ENCODE results near the gene PIPOX. TPM values are rescaled to one million over a fixed set of nuclear protein-coding genes. Genes with fewer than 3 reads are reported as not detected.

PIPOX gene
- total and polyA plus RNA-seq, 3 donors from 2014 or later: 3.9 to 6.8 (median 5.9) TPM

DNA sequence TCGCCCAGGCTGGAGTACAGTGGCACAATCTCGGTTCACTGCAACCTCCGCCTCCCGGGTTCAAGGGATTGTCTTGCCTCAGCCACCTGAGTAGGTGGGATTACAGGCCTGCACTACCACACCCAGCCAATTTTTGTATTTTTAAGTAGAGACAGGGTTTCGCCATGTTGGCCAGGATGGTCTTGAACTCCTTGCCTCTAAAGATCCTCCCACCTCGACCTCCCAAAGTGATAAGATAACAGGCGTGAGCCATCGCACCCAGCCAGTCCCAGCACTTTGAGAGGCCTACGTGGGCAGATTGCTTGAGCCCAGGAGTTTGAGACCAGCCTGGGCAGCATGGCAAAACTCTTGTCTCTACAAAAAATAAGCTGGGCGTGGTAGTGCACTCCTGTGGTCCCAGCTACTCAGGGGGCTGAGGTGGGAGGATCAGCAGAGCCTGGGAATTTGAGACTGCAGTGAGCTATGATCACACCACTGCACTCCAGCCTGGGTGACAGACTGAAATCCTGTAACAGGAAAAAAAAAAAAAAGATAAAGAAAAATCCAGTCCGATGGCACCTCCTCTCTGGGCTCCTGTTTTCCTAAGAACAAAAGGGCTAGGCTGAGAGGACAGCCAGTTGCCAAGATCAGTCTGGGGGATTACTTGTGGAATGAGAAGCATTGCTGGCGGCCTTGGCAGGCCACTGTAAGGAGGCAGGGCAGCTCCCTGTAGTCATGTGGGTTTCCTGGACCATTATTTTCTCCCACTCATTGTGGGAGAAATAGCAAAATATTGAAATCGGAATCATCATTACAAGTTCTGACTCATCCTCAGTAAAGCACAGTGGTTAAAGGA lies 3.0 kb upstream of the PIPOX start:
- Histone ChIP-seq H3K9me3 (no peaks in the 10 kb centered on the region), H3K27me3 (no peaks in the 10 kb centered on the region), H3K36me3 (ENCODE audit: low read depth, missing control alignments) (no peaks in the 10 kb centered on the region), H3K4me1 (peaks cover 22% of the 10 kb centered on the region), H3K27ac (peak overlapping the region in 1 of 2 donors; percentile 39), H3K4me3 (no peak overlapping the region)
- intact Hi-C loops (cut with DNase I; ENCODE audit: low total_unique reads): no loop called here
- peak; percentile 80 for DNase-seq
- WGBS, 2 donors: 64 to 74% methylated on average over 13 of the region's 13 CpGs
- TF ChIP-seq CTCF (IDR thresholded peaks at IDR 0.05): no peak

DNA sequence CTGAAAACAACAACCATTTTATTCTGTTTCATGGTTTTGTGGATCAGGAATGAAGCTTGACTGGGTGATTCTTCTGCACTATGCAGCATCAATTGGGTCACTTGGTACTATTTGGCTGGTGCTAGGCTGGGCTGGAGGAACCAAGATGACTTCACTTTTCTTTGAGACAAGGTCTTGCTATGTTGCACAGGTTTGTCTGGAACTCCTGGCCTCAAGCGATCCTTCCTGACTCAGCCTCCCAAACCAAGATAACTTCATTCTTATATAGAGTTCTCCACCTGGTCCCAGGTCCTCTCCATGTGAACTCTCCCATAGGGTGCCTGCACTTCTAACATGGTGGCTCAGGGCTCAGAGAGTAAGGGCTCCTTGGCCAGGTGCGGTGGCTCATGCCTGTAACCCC lies 1.9 kb upstream of the PIPOX start:
- H3K4me1 ChIP-seq: peaks cover 22% of the 10 kb centered on the region
- no peak overlapping the region for H3K4me3 ChIP-seq
- intact Hi-C loops (cut with DNase I; ENCODE audit: low total_unique reads): no loop called here
- H3K27me3 ChIP-seq: no peaks in the 10 kb centered on the region
- H3K27ac ChIP-seq: no peak overlapping the region
- TF ChIP-seq CTCF (IDR thresholded peaks at IDR 0.05) (no peak), POLR2A (IDR thresholded peaks at IDR 0.05) (no peak)
- DNase-seq: no peak
- no peaks in the 10 kb centered on the region for H3K9me3 ChIP-seq
- H3K36me3 ChIP-seq (ENCODE audit: low read depth, missing control alignments): no peaks in the 10 kb centered on the region
- 92 to 95% methylated on average over 2 of the region's 2 CpGs for WGBS, 2 donors

- Histone ChIP-seq H3K36me3 (ENCODE audit: low read depth, missing control alignments) (no peaks in the 10 kb centered on the region), H3K27me3 (no peaks in the 10 kb centered on the region), H3K27ac (no peak overlapping the region), H3K4me1 (peaks cover 22% of the 10 kb centered on the region), H3K4me3 (no peak overlapping the region), H3K9me3 (no peaks in the 10 kb centered on the region)
- intact Hi-C loops (cut with DNase I; ENCODE audit: low total_unique reads): no loop called here
- TF ChIP-seq POLR2A (IDR thresholded peaks at IDR 0.05): no peak
- TF ChIP-seq CTCF (IDR thresholded peaks at IDR 0.05): no peak
- DNase-seq: no peak
- WGBS, 2 donors: 89 to 92% methylated on average over 6 of the region's 6 CpGs
Measured at GRCh38 chr17:29041571-29041970, 1.4 kb upstream of the PIPOX start.

DNA sequence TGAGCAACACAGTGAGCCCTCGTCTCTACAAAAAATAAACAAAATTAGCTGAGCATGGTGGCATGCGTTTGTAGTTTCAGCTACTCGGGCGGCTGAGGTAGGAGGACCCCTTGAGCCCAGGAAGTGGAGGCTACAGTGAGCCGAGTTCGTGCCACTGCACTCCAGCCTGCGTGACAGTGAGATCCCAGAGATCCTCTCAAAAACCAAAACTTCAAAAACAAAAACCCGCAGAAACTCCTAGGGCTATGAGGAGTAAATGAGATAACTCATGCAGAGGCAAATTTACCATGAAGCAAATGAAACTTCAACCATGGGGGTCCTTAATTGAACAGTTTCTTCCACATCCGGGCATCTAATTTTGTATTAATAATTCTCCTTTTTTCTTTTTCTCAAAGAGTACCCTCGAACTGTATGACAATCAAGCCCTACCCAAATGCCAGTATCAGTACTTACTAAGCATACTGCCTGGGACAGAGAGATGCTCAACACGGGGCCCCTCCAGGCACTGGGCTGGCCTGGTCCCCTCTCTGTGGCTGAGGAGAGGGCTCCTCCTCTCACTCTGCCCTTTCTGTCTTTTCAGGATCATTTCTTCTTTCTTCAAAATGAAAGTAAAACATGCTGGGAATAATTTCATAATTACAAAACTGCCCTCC lies 789 bp upstream of the PIPOX start:
- intact Hi-C loops (cut with DNase I; ENCODE audit: low total_unique reads): no loop called here
- 80 to 84% methylated on average over 11 of the region's 11 CpGs for WGBS, 2 donors
- Histone ChIP-seq H3K27me3 (no peaks in the 10 kb centered on the region), H3K9me3 (no peaks in the 10 kb centered on the region), H3K4me1 (peaks cover 22% of the 10 kb centered on the region), H3K36me3 (ENCODE audit: low read depth, missing control alignments) (no peaks in the 10 kb centered on the region), H3K4me3 (no peak overlapping the region), H3K27ac (no peak overlapping the region)
- no peak for DNase-seq
- TF ChIP-seq CTCF (IDR thresholded peaks at IDR 0.05): no peak
- no peak for TF ChIP-seq POLR2A (IDR thresholded peaks at IDR 0.05)
